GM15510 (cell line): ENCODE measurements around the gene PYCR2.

ENCODE experiments used
- POLR2A ChIP-seq: IDR thresholded peaks from 3 replicates; pipeline ENCODE4 v1.6.1; 2011; ENCODE audit warnings: borderline replicate concordance; ENCODE audit not compliant: insufficient read length; ENCODE audit errors: extremely low read depth

Gene PYCR2

DNA sequence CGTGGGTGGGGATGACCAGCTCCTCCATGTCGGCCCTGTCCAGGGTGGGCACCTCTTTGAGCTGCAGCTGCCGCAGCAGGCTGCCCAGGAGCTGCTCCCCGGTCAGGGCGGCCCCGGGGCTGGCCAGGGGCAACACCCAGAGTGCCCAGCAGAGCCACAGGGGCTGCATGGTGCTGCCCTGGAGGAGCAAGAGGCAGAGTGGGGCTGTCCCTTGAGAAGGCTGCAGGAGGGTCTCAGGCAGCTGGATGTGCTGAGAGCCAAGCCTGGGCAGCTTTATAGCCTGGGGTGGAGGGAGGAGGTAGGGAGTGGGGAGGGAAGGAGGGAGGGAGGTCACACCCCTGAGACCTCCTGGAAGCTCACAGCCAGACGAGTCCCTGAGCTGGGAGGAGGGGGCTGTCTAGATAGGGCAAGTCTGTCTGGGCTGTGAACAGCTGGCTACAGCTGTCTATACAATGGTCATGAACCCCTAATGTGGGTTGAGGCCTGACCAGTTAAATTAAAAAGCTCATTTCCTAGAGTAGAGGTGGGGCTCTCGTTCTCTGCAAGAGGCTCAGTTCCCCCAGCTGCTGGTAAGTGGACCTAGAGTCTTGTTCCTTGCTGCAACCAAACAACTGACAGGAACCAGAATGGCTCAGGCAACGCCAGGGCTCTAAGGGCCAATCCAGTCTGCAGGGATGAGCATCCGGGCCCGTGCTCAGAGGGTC lies 35.0 kb downstream of the PYCR2 start, which contains the start of gene LEFTY1:
LEFTY1 (minus strand) TSS at position 249 of the 704 bp plus-strand sequence; CDS start at position 169, 80 bp downstream.
- TF ChIP-seq POLR2A, result no peak

DNA sequence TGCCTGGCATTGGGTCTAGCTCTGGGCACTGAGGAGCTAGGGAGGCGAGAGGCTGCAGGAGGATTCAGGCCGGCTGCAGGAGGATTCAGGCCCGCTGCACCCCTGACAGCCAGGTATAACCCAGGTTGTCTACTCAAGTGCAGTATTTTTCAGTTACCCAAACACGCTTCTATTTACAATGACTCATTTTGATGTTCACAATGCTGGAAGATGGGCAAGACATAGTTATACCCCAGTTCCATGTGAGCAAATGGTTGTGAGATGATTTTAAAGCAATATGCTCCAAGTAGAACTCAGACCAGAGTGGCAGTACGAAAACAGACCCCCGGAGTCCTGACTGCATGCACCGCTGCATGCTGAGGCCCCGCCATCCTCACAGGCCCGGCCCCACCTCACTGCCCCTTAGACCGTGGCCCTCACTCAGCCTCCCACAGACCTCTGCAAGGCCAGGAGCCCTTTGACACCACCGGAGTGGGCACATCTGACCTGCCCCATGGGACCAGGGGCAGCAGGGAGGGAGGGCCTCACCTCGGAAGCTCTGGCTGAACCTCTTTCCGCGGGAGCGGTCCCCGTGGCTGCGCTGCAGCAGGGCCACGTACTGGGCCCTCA lies 35.7 kb downstream of the PYCR2 start:
- no peak for TF ChIP-seq POLR2A

DNA sequence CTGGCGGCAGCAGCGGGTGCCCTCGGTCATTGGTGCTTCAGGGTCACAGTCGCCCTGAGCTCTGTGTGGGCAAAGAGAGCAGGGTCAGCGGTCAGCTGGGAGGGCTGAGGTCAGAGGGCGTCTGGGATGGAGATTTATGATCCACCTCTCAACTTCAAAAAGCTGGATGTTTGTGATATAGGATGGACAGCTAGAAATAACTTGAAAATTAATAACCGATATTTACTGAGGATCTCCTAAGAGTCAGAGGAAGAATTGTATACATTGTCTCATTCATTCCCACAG lies 37.1 kb downstream of the PYCR2 start:
- TF ChIP-seq POLR2A, result no peak

DNA sequence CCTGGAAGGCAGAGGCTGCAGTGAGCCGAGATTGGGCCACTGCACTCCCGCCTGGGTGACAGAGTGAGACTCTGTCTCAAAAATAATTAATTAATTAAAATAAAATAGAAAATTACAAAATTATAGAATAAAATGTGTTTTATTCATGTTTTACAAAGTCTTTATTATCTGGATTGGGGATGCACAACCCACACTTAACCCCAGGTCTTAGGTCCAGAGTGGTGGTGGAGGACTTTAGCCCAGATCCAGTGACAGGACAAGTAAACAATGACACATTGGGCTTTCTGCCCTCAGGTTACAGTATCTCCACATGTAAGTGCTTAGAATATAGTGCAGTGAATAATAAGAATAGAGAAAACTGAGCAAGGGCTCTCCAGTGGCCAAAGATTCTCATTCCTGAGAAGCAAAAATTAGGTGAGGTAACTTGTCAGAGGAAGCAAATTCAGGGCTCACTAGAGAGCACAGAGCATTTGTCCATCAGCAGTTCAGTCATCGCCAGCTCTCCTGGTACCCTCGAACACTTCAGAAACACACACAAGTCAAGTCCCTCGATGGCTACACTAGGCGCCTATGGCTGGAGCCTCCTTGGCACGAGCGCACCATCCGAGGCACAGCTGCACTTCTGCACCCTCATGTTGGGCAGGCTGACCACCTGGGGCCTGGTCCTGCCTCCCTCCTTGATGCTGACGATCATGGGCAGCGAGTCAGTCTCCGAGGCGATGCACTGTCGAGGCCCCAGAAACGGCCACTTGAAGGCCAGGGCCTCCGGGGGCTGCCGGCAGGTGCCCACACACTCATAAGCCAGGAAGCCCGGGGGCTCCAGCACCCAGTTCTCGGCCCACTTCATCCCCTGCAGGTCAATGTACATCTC lies 37.7 kb downstream of the PYCR2 start:
- TF ChIP-seq POLR2A, result no peak

DNA sequence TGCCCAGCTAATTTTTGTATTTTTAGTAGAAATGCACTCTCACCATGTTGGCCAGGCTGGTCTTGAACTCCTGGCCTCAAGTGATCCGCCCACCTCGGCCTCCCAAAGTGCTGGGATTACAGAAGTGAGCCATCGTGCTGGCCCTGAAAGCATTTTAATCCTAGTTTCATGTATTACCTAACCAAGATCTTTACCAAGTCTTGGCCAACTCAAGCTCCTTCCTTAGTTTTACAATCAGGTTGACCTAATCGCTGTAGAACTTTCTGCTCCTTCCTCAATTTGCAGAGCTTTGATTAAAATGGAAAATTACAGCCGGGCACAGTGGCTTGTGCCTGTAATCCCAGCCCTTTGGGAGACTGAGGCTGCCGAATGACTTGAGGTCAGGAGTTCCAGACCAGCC lies 38.7 kb downstream of the PYCR2 start:
- TF ChIP-seq POLR2A, result no peak

DNA sequence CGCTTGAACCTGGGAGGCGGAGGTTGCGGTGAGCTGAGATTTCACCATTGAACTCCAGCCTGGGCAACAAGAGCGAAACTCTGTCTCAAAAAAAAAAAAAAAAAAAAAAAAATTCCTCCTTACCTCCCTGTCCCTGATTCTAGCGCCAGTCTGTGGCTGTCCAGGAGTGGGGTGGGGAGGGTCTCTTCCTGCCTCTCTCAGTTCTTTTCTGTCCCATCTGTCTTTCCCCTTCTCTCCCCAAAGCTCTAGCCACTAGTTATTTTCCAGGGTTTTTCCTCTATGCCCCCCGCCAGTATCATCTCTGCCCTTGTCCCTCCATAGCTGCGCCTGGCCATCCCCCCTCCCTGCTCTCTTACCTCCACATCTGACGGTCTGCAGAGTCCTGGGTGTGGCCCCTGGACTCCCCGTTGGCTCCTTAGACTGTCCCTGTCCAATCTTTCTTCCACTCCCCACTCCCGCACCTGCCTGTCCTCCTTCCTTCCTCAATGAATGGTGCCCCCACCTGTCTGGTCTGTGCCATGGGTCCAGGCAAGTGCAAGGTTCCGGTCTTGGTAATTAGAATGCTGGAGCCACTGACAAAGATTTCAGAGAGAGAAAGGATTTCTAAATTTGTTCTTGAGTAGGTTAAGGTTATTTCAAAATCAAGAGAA lies 40.3 kb downstream of the PYCR2 start:
- no peak for TF ChIP-seq POLR2A

DNA sequence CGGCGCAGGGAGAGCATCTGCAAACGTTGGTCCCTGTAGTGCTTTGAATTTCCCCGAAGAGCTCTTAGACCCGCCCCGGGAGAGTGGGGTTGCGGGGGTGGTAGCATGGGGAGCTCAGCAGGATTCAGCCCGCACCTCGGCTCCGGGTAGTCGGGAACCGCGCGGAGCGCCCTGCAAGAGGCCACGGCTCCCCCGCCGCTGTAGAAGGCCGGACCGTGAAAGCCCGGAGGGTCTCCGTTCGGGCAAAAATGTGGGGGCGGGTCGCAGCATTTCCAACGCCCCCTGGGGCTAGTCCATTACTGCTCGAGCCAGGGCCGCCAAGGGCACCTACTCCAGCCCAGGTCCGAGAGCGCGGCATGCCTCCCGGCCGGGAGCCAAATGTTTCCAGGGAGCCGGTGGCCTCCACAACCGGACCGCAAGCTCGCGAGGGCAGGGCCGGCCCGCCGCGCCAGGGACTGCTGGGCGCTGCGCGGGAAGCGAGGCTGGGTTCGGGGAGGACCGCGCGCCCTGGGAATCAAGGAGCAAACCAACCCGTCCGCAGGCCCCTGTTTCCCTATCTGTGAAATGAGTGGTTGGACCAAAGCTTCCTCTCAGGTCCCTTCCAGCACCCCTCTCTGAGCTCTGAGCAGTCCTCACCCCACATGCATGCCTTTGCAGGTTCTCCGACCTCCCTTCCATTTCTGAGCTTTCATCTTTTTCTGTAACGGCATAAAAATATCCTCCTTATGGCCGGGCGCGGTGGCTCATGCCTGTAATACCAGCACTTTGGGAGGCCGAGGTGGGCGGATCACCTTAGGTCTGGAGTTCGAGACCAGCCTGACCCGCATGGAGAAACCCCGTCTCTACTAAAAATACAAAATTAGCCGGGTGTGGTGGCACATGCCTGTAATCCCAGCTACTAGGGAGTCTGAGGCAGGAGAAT lies 41.1 kb downstream of the PYCR2 start:
- TF ChIP-seq POLR2A, result no peak

DNA sequence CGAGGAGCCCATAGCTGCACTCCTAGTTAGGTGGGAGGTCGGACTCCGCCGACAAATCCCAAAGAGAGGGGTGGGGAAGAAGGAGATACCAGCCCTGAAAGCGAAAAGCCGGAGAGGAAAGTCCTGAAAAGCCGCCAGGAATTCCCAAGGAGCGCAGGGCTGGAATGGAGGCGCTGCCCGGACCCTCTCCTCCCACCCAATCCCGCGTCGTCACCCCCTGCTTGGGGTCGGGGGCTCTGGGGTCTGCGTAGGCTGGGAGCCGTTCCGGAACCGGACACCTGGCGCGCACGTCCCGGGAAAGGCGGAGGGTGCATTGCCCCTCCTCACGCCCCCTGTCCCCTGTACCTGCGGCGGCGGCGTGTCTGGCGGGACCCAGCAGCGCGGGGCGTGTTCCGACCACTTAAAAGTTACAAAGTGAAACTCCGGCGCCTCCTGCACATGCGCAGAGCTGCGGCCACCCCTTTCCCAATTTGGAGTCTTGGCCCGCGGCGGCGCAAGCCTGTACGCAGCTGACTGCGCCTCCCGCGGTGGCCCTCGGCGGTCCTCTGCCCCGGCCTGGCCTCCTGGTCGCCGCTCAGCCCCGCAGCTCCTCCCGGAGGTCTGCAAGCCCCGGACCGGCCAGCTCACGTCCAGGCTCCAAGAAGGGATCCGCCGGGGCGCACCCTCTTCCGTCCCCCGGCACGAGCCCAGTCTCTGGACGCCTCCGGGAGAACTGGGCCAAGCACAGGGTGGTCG lies 41.9 kb downstream of the PYCR2 start, which contains the start of gene TMEM63A:
TMEM63A (minus strand) TSS at position 422 of the 735 bp plus-strand sequence. CDS start 4,800 bp downstream, outside the sequence.
- TF ChIP-seq POLR2A, result peak; percentile 86

DNA sequence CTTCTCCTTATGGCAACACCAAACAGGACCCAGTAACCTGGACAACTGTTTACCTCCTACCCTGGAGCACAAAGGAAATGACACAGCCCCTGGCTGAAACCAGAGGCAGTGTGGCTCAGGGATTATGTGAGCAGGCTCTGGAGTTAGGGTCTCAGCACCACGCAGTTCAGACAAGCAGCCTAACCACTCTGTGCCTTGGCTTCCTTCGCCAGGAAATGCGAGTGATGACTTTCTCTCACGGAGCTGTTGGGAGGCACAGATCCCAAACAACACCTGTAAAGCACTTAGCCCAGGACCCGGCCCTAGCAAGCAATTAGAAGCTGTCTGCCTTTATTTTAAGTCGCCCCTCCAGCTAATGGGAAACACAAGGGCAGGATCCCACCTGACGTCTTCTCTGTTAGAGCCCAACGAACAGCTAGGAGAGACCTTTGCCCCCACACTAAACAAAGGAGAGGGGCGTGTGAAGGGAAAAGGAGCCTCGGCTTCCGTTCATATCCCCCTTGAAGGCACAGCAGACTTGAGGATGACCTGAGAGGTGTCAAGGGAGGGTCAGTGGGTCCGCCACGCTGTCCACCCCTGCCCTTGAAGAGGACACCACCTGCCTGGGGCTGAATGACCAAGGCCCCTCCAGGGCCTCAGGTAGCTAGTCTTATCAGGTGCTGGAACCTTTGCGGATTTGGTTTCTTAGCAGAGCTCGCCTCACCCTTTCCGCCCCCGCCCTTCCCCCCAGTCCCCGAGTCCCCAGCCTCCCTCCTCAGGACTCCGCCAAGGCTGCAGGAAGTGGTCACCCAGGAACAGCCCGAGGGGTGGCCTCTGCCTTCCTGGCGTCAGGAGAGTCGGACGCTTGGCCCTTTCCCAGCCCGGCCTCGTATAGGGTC lies 42.7 kb downstream of the PYCR2 start:
- no peak for TF ChIP-seq POLR2A

DNA sequence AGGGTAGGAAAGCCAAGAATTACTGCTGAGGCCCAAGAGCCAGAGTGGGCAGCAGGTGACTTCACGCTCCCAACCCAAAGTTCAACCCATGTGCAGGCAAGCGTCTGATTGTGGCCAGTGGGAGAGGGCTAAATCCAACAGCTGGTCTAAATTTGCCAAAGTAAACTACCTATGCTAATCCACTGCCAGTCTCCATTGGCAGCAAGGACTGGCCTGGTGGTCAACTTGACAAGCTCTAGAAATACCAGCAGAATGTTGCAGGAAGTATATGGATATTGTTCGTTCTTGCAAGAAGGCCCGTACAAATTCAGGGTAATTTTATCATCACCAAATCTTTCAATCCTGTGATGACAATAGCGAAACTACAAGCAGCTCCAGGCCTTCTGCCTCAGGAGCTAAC lies 43.4 kb downstream of the PYCR2 start:
- TF ChIP-seq POLR2A, result no peak

DNA sequence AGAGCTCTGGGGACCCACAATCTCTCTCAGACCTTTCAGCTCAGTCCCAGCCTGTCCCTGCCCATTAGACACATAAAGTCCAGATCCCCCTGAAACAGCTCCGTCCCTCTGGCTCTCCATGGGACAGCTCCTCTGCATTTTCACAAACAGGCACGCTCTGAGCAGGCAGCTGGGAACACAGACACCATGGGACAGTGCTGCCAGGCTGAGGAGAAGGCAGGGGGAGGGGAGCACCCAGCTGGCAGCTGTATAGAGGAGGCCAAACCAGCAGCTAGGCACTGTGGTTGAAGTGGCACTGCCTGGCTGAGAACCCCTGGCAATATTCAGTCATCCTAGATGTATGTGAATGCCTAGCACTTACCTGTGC lies 43.8 kb downstream of the PYCR2 start:
- no peak for TF ChIP-seq POLR2A

DNA sequence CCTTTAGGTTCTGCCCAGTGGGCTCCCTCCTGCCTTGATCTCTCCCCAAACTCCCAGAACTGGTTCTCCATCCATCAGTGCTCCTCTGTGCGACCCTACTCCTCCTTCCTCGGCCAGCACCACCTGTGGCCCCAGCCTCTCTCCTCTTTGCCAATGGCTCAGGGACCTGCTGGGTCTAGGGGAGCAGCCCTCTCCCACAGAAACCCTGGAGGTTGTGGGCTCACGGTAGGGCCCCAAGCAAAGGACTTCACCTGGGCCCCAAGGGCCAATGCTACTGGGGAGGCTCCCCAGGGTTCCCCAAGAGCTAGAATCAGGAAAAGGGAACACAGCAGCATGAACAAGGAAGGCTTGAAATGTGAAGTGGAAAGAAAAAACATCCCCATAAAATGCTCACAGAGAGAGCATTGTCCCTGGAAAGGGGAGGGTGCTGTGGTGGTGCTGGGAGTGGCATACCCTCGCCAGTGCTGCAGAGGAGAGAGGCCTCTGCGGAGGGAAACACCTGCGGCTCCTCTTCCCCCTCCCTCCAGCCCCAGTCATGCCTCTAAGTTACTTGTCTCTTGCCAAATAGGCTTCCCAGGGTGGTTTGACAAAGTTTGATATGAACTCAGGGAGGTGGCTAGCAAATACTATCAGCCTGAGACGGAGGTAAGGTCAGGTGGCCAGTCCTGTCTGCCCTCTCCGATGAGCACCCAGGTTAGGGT lies 44.4 kb downstream of the PYCR2 start:
- TF ChIP-seq POLR2A, result no peak
